ENCODE data around the gene AGFG1.

Gene AGFG1

DNA sequence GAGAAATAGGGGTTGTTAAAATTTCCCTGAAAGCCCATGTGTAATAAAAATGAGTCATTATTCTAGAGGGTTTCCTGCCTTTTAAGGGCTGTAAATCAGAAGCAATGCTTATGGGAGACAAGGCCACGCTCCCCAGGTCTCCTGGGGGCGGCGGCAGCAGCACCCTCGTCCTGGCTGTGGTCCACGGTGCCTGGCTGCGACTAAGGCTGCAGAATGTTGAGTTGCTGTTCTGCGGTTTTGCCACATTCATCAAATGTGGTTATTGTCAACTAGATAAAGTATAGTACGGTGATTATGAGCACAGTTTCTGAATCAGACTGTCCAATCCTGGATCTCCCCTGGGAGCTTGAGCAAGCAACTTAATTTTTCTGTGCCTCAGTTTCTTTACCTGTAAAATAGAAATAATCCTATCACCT, 11.9 kb upstream of the AGFG1 start:
- H3K27ac ChIP-seq, result no peak overlapping the region; the same call in 1 of the 2 replicates
- no peak for DNase-seq (ENCODE audit: low spot score)
- TF ChIP-seq, protein P1, sequence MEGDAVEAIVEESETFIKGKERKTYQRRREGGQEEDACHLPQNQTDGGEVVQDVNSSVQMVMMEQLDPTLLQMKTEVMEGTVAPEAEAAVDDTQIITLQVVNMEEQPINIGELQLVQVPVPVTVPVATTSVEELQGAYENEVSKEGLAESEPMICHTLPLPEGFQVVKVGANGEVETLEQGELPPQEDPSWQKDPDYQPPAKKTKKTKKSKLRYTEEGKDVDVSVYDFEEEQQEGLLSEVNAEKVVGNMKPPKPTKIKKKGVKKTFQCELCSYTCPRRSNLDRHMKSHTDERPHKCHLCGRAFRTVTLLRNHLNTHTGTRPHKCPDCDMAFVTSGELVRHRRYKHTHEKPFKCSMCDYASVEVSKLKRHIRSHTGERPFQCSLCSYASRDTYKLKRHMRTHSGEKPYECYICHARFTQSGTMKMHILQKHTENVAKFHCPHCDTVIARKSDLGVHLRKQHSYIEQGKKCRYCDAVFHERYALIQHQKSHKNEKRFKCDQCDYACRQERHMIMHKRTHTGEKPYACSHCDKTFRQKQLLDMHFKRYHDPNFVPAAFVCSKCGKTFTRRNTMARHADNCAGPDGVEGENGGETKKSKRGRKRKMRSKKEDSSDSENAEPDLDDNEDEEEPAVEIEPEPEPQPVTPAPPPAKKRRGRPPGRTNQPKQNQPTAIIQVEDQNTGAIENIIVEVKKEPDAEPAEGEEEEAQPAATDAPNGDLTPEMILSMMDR (conservative IDR thresholded peaks at IDR 0.05; ENCODE audit: low read depth), result no peak
- CTCF ChIA-PET, result interaction anchor here (1.8 kb wide), 1 partner anchor 11 kb away, joined by 4 read pairs; no protein-coding TSS in a partner anchor
- POLR2A ChIA-PET (ENCODE audit: low non-redundant PET), result no interaction called here

DNA sequence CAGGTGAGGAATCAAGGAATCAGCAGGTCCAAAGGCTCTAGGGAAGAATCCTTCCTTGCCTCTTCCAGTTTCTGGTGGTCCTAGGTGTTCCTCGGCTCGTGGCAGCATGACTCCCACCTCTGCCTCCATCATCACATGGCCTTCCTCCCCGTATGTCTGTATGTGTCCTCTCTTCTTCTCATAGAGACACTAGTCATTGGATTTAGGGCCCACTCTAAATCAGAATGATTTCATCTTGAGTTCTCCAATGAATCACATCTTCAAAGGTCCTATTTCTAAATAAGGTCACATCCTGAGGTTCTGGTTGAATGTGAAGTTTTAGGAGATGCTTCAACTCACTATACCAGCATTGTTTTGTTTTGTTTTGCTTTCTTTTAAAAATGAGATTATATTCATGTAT, 11.1 kb upstream of the AGFG1 start:
- TF ChIP-seq, protein P1 (conservative IDR thresholded peaks at IDR 0.05; ENCODE audit: low read depth), result no peak
- no peak overlapping the region for H3K27ac ChIP-seq
- CTCF ChIA-PET, result interaction anchor here (1.8 kb wide), 1 partner anchor 11 kb away, joined by 4 read pairs; no protein-coding TSS in a partner anchor
- POLR2A ChIA-PET (ENCODE audit: low non-redundant PET), result no interaction called here
- DNase-seq (ENCODE audit: low spot score), result no peak

DNA sequence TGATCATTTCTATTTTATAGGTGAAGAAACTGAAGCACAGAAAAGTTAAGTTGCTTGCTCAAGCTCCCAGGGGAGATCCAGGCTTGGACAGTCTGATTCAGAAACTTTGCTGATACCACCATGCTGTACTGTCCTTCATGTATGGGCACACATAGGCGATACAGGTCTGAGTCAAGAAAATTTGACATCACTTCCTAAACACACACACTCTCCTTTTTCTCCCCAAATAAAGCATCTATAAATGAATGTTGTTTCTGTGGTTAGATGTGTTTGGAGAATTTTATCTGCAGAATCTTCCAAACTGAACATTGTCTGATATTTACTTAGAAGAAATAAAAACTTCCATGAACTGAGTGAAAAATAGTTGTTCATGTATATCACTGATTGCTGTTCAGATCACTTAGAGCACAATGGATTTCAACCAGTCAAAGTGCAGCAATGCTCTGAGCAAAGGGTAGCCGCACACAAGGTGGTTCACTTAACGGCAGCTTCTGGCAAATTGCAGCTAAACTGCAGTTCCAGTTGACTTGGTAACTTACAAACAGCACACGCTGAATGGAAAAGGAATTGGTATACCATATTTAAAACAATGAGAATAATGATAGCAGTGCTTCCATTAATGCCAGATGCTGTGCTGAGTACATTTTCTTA, 10.0 kb upstream of the AGFG1 start:
- TF ChIP-seq, protein P1 (conservative IDR thresholded peaks at IDR 0.05; ENCODE audit: low read depth), result no peak
- ChIA-PET POLR2A (ENCODE audit: low non-redundant PET) (no interaction called here), CTCF (no interaction called here)
- no peak overlapping the region for H3K27ac ChIP-seq
- no peak for DNase-seq (ENCODE audit: low spot score)

DNA sequence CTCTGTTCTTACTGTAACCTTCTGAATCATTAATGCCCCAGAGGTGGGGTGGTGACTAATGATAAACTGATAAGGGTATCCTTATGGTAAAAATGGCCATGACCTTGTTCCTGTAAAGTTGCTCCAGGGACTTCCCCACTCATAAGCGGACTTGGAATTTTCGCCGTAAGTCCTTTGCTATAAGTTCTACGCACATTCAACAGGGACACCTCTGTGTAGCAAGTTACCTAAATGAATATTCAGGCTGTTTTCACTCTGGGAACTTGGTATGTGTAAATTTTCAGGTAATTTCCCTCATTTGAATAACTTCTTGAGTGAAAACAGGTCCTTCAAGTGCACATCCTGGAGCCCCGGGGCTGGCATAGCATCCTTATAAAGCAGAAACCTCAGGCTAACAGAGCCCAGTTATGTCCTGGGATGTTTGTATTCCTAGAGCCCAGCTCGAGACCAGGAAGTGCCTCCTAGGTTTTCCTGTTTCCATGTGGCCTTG, 9.4 kb upstream of the AGFG1 start:
- POLR2A ChIA-PET (ENCODE audit: low non-redundant PET), result no interaction called here
- H3K27ac ChIP-seq, result no peak overlapping the region
- DNase-seq (ENCODE audit: low spot score), result no peak
- TF ChIP-seq, protein P1 (conservative IDR thresholded peaks at IDR 0.05; ENCODE audit: low read depth), result no peak
- CTCF ChIA-PET, result no interaction called here

DNA sequence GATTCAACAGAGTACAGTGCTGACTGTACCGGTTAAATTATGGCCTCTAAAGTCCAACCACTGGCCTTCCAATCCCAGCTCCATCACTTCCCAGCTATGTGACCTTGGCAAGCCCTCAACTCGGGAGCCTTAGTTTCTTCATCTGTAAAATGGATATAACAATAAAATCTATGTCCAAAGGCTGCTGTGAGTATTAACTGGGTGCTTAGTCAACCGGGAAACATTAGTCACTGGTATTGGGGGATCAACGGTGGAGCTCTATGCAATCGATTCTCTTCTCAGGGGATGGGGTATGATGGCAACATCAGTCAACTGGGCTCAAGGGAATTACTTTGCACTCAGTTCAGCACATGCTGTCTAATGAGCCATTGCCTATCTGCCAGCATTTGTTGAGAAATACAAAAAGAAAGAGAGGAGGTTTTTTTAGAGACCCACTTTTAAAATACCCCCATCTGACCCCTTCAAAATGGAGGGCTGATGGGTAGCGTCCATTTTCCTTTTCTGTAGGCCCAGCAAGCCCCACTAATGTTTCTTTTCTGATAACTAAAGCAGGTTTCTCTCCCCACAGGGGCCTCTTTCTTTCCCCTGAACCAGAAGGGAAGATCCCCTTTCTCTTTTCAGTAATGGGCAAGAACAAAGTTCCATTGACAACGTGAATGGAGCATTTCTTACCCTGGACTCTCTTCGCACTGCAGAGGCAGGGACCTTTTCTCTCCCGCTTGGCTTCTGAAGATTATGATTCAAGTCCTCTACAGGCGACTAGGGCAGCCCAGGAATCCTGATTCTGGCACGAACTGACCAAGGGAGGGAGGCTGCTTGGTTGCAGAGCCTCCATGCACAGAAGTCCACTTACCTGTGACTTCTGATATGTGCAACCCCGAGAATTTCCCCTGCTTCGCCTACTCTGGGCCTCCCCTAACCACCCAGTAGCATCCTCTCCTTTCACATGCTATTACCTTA, 8.7 kb upstream of the AGFG1 start:
- TF ChIP-seq, protein P1 (conservative IDR thresholded peaks at IDR 0.05; ENCODE audit: low read depth), result no peak
- no peak overlapping the region for H3K27ac ChIP-seq
- ChIA-PET POLR2A (ENCODE audit: low non-redundant PET) (no interaction called here), CTCF (no interaction called here)
- DNase-seq (ENCODE audit: low spot score), result no peak

DNA sequence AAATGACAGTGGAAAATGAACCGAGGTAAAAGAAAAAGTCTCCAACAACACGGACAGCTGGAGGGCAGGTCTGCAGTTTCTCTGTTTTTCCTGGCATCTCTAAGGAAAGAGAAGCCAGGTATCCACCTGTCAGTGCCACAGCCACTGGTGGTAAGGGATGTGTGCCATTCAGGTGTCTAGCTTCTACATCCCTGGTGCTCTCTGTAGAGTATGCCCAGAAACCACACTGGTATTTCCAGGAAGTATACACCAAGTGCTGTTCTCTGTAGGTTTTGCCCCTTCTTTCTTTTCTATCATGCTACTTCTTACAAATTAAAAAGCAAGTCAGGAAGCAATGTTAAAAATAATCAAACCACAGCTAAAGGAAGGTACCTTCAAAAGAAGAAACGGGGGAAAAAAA, 7.6 kb upstream of the AGFG1 start:
- TF ChIP-seq, protein P1 (conservative IDR thresholded peaks at IDR 0.05; ENCODE audit: low read depth), result no peak
- DNase-seq (ENCODE audit: low spot score), result no peak
- POLR2A ChIA-PET (ENCODE audit: low non-redundant PET), result no interaction called here
- CTCF ChIA-PET, result no interaction called here
- H3K27ac ChIP-seq, result no peak overlapping the region
